Chondrocyte (in vitro differentiated cells): ENCODE results near the gene AQP12A. TPM values are rescaled to one million over a fixed set of nuclear protein-coding genes. Genes with fewer than 3 reads are reported as not detected.

Experiments used
- DNase-seq: peaks from one replicate; pipeline ENCODE4 v3.0.0; 2021; ENCODE audit warnings: mixed read lengths, low spot score
- H3K27ac Mint-ChIP-seq: one replicate; pipeline ENCODE4 v1.8.0; 2021; ENCODE audit warnings: mild to moderate bottlenecking, moderate library complexity, mixed read lengths; ENCODE audit not compliant: unreplicated experiment
- H3K27me3 Mint-ChIP-seq: 2 replicates; pipeline ENCODE4 v1.8.0; 2021; ENCODE audit warnings: low read depth, mixed read lengths
- H3K36me3 Mint-ChIP-seq: 2 replicates; pipeline ENCODE4 v1.8.0; 2021; ENCODE audit warnings: low read depth, mixed read lengths
- H3K4me1 Mint-ChIP-seq: 2 replicates; pipeline ENCODE4 v1.8.0; 2021; ENCODE audit warnings: low read depth, mild to moderate bottlenecking, mixed read lengths
- H3K4me3 Mint-ChIP-seq: one replicate; pipeline ENCODE4 v1.8.0; 2021; ENCODE audit warnings: mild to moderate bottlenecking, moderate library complexity, mixed read lengths; ENCODE audit not compliant: unreplicated experiment
- H3K9me3 Mint-ChIP-seq: 2 replicates; pipeline ENCODE4 v1.8.0; 2021; ENCODE audit warnings: low read depth, mixed read lengths
- CTCF ChIP-seq: fragments of 200-600 bp; sonication (generic); IDR thresholded peaks from 2 replicates; pipeline ENCODE4 v1.5.0; 2021; ENCODE audit warnings: antibody characterized with exemption, mild to moderate bottlenecking, moderate library complexity
- total RNA-seq: library from RNA; stranded (reverse); gene quantifications from 3 replicates; pipeline ENCODE4 v1.2.1, GENCODE V29; 2021

The AQP12A gene
- total RNA-seq, 1 donor from 2014 or later, result not detected

DNA sequence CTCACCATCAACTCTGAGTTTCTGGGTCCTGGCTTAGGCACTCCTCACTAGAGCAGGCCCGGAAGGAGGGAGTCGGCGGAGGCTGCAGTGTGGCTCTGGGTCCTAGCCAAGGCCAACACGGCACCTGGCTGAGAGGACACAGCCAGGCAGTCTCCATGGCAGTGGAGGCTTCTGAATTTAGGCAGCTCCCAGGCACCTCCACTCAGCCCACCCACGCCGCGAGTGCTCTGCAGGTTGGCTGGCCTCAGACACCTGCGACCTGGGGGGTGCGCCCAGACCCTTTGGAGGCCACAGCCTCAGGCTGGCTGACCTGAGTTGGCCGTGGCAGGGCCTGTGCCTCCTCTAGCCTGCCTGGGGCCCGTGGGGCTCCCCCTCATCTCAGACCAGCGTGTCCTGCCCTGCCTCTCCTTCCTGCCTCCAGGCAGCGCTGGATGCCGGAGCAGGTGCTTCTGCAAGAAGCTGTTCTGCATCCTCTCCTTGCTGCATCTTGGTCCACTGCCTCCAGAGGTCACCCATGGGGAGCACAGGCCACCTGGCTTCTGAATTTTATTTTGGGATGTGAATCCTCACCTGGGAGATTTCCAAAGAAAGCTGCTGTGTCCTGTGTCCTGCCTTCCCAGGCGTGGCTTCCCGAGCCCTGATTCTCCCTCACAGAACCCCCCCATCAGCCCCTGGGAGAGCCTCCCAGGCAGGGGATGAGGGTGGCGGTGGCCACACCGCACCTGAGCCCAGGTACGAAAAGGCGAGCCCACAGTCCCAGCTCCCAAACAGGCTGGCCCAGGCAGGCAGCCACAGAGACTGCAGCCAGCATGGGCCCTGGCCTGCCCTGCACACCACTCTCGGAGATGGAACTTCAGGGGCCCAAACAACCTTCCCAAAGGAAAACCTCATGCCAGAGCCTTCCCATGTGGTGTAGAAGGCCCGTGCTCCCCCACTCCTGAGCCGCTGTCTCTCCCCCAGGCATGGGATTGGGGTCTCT is 23.4 kb downstream of the AQP12A start:
- Mint-ChIP-seq H3K36me3 (peaks cover 3% of the 10 kb centered on the region), H3K27ac (no peak overlapping the region), H3K4me1 (no peaks in the 10 kb centered on the region), H3K9me3 (no peaks in the 10 kb centered on the region), H3K27me3 (peaks cover 5% of the 10 kb centered on the region), H3K4me3 (no peak overlapping the region)
- TF ChIP-seq CTCF, result no peak
- no peak for DNase-seq

- no peak overlapping the region for H3K27ac Mint-ChIP-seq
- H3K27me3 Mint-ChIP-seq, result peaks cover 1% of the 10 kb centered on the region
These were observed 24.6 kb downstream of the AQP12A start for GRCh38 chr2:240716130-240716798.

DNA sequence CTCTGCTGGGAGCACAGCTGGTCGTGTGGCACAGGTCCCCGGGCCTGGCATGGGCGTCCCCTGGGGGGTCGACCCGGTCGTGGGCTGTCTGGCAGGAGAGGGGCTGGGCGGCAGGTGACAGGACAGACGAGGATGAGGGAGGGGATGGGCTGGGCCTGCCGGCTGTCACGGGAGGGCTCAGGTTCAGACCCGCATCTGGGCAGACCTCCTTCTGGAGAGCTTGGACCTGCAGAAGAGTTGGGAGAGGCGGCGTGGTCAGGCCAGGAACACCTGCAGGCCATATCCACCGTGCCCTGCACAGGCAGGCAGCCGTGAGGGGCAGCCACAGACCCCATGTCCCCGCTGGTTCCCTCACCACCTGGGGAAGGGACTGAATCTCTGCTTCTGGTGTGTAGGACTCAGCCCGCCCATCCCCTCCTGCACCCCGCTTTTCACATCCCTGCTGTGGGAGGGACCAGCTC is 25.5 kb downstream of the AQP12A start:
- Mint-ChIP-seq H3K36me3 (peaks cover 4% of the 10 kb centered on the region), H3K27ac (no peak overlapping the region), H3K9me3 (no peaks in the 10 kb centered on the region), H3K27me3 (peaks cover 1% of the 10 kb centered on the region), H3K4me1 (no peaks in the 10 kb centered on the region), H3K4me3 (no peak overlapping the region)
- no peak for TF ChIP-seq CTCF
- DNase-seq, result no peak

More at GRCh38 chr2:240716130-240716798, 24.6 kb downstream of the AQP12A start:
- Mint-ChIP-seq H3K36me3 (peaks cover 4% of the 10 kb centered on the region), H3K9me3 (no peaks in the 10 kb centered on the region), H3K4me1 (no peaks in the 10 kb centered on the region), H3K4me3 (no peak overlapping the region)
- no peak for DNase-seq
- no peak for TF ChIP-seq CTCF

- TF ChIP-seq CTCF, result no peak
- DNase-seq, result no peak
- H3K4me3 Mint-ChIP-seq, result no peak overlapping the region
- no peak overlapping the region for H3K27ac Mint-ChIP-seq
- H3K27me3 Mint-ChIP-seq, result peaks cover 1% of the 10 kb centered on the region
- peaks cover 4% of the 10 kb centered on the region for H3K36me3 Mint-ChIP-seq
- H3K4me1 Mint-ChIP-seq, result no peaks in the 10 kb centered on the region
- H3K9me3 Mint-ChIP-seq, result no peaks in the 10 kb centered on the region
These were observed 26.3 kb downstream of the AQP12A start for GRCh38 chr2:240717681-240718581.
